ENCODE measurements around the gene GJC1. TPM values are rescaled to one million over a fixed set of nuclear protein-coding genes. Genes with fewer than 3 reads are reported as not detected.

The GJC1 gene
- total and polyA plus RNA-seq, 9 of the 15 experiments (the other 6 are each of a cell fraction or from before 2014, with no cell fraction given), result 0.04 to 1.4 (median 0.18) TPM; not detected in 1

DNA sequence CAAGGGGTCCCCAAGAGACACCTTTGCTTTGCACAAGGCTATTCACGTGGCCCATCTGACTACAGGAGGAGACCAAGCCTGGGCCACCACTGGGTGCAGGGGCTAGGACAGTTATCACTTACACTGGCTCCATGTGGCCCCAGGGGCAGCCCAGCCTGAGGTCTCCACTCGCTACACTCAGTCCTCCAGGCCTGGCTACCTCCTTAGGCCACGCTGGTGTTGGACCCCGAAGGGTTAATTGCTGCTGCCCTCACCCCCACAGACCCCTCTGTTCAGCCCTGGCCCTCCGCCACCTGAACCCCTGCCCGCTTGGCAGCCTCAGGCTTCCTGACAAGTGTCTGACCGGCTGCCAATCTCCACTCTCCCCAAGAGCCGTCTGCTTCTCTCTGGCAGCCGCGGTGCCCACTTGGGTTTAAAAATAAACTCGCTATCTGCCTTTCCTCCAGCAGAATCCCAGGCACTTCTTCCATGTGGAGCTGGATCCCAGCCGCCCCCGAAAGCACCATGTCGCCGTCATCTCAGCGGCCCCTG, 43.5 kb downstream of the GJC1 start:
- Histone ChIP-seq H3K4me2 (ENCODE audit: insufficient read depth, low read length) (no peak overlapping the region), H3K9me3 (replicated peaks; ENCODE audit: control insufficient read depth, insufficient read depth, low read depth, low read length) (no peaks in the 10 kb centered on the region), H3K9me1 (ENCODE audit: control insufficient read depth, insufficient read depth, low read length) (no peaks in the 10 kb centered on the region), H3K79me2 (ENCODE audit: control insufficient read depth, insufficient read depth, low read length) (no peaks in the 10 kb centered on the region), H3K36me3 (ENCODE audit: control insufficient read depth, insufficient read depth, low read length) (no peaks in the 10 kb centered on the region), H3K27ac (ENCODE audit: extremely low read depth, low read depth, low read length) (no peak overlapping the region), H3K9ac (ENCODE audit: insufficient read depth in 1 of 2, low read depth in 2 of 2, low read length in 2 of 2) (no peak overlapping the region; a peak in 1 of 4 replicates), H3K4me1 (replicated peaks in 1 of 2; ENCODE audit: control insufficient read depth in 2 of 2, insufficient read depth in 2 of 2, low read length in 2 of 2) (peaks cover 0 to 8% of the 10 kb centered on the region in 2 experiments; a peak in 2 of 5 replicates), H3K4me3 (no peak overlapping the region), H4K20me1 (replicated peaks; ENCODE audit: control insufficient read depth, insufficient read depth, low read length) (no peaks in the 10 kb centered on the region; the same call in 1 of the 2 replicates), H2AFZ (ENCODE audit: low read depth, low read length) (no peak overlapping the region), H3K27me3 (ENCODE audit: control insufficient read depth in 2 of 2, insufficient read depth in 2 of 2, low read length in 2 of 2) (peaks cover 25 to 49% of the 10 kb centered on the region in 2 experiments; a peak in 4 of 5 replicates)
- no peak for FAIRE-seq
- POLR2A ChIA-PET, result interaction anchor here (1.5 kb wide), 1 partner anchor 15 kb away, joined by 5 read pairs; no protein-coding TSS in a partner anchor
- CTCF ChIA-PET (ENCODE audit: low intra/inter-chr PET ratio), result no interaction called here
- ATAC-seq, result no peak; the same call in 2 of the 3 replicates
- intact Hi-C loops (cut with micrococcal nuclease) (no loop called here), in situ Hi-C loops (cut with MboI) (no loop called here)
- no TSS peak for BruUV-seq (replicated peaks)
- no peak for DNase-seq (ENCODE audit: extremely low read depth in 1 of 4, low spot score in 3 of 4)
- TF ChIP-seq NCOA4 (IDR thresholded peaks at IDR 0.05; ENCODE audit: partially characterized antibody), result no peak
- WGBS (ENCODE audit: insufficient coverage, low coverage, missing lambda C conversion rate), result 4% methylated on average over 16 of the region's 16 CpGs

GRCh38 chr17:44785921-44786320, 44.2 kb downstream of the GJC1 start:
- 16% methylated on average over 7 of the region's 7 CpGs for WGBS (ENCODE audit: insufficient coverage, low coverage, missing lambda C conversion rate)
- Histone ChIP-seq H3K79me2 (ENCODE audit: control insufficient read depth, insufficient read depth, low read length) (no peaks in the 10 kb centered on the region), H3K4me3 (no peak overlapping the region), H2AFZ (ENCODE audit: low read depth, low read length) (no peak overlapping the region), H3K9me3 (replicated peaks; ENCODE audit: control insufficient read depth, insufficient read depth, low read depth, low read length) (no peaks in the 10 kb centered on the region), H3K4me2 (ENCODE audit: insufficient read depth, low read length) (no peak overlapping the region), H3K4me1 (replicated peaks in 1 of 2; ENCODE audit: control insufficient read depth in 2 of 2, insufficient read depth in 2 of 2, low read length in 2 of 2) (peaks cover 0 to 14% of the 10 kb centered on the region in 2 experiments; a peak in 2 of 5 replicates), H3K27ac (ENCODE audit: extremely low read depth, low read depth, low read length) (no peak overlapping the region), H3K36me3 (ENCODE audit: control insufficient read depth, insufficient read depth, low read length) (no peaks in the 10 kb centered on the region), H3K27me3 (ENCODE audit: control insufficient read depth in 2 of 2, insufficient read depth in 2 of 2, low read length in 2 of 2) (peaks cover 25 to 55% of the 10 kb centered on the region in 2 experiments; a peak in 4 of 5 replicates), H3K9ac (ENCODE audit: insufficient read depth in 1 of 2, low read depth in 2 of 2, low read length in 2 of 2) (no peak overlapping the region), H3K9me1 (ENCODE audit: control insufficient read depth, insufficient read depth, low read length) (no peaks in the 10 kb centered on the region), H4K20me1 (replicated peaks; ENCODE audit: control insufficient read depth, insufficient read depth, low read length) (no peaks in the 10 kb centered on the region; the same call in 1 of the 2 replicates)
- BruUV-seq (replicated peaks), result no TSS peak
- ATAC-seq, result no peak
- POLR2A ChIA-PET, result interaction anchor here (1.0 kb wide), 1 partner anchor 13 kb away, joined by 3 read pairs; no protein-coding TSS in a partner anchor
- in situ Hi-C loops (cut with MboI), result no loop called here
- CTCF ChIA-PET (ENCODE audit: low intra/inter-chr PET ratio), result no interaction called here
- no peak for DNase-seq (ENCODE audit: extremely low read depth in 1 of 4, low spot score in 3 of 4)
- FAIRE-seq, result no peak
- intact Hi-C loops (cut with micrococcal nuclease), result no loop called here
- TF ChIP-seq RB1 (IDR thresholded peaks at IDR 0.05; ENCODE audit: low read depth), result no peak
- no peak for TF ChIP-seq KLF1 (tag; IDR thresholded peaks at IDR 0.05)
- TF ChIP-seq PURB (CRISPR knock-in tag; IDR thresholded peaks at IDR 0.05; ENCODE audit: low read depth), result no peak
- TF ChIP-seq, protein P1, sequence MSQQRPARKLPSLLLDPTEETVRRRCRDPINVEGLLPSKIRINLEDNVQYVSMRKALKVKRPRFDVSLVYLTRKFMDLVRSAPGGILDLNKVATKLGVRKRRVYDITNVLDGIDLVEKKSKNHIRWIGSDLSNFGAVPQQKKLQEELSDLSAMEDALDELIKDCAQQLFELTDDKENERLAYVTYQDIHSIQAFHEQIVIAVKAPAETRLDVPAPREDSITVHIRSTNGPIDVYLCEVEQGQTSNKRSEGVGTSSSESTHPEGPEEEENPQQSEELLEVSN (IDR thresholded peaks at IDR 0.05; ENCODE audit: borderline replicate concordance in 1 of 2, extremely low read depth in 1 of 2, insufficient read depth in 1 of 2, insufficient read length in 1 of 2, low read depth in 1 of 2, low read length in 1 of 2, poor library complexity in 1 of 2, severe bottlenecking in 1 of 2), result no peak
- no peak for TF ChIP-seq NR0B1 (IDR thresholded peaks at IDR 0.05; ENCODE audit: partially characterized antibody)
- no peak for TF ChIP-seq RAD21 (CRISPR knock-in tag; conservative IDR thresholded peaks at IDR 0.05 in 1 of 2, IDR thresholded peaks at IDR 0.05 in 1 of 2)
- TF ChIP-seq XRCC4 (IDR thresholded peaks at IDR 0.05; ENCODE audit: extremely low read depth, insufficient read depth, insufficient read length), result no peak
- no peak for TF ChIP-seq CREB1 (IDR thresholded peaks at IDR 0.05)
- no peak for TF ChIP-seq CREB1 (CRISPR knock-in tag; IDR thresholded peaks at IDR 0.05)
